ENCODE measurements around the gene CASTOR2. TPM values are rescaled to one million over a fixed set of nuclear protein-coding genes. Genes with fewer than 3 reads are reported as not detected.

Gene CASTOR2
- total RNA-seq, 1 donor from 2014 or later, result 39.3 TPM

DNA sequence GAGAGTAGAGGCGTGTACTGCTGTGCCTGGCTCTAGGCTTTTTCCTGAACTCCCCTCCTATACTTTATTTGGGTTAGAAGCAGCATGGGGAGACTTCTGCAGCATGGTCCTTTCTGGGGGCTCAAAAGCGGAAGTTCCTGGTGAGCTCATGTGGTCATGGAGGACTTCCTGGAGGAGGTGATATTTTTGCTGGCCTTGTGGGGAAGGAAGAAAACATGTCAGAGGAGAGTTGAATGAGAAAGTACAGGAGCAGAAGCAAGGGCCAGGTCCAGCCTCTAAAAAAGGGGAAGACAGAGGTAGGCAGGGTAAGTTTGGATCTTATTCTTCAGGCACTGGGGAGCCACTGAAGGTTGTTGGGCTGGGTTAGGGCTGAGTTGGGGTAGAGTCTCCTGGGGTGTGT, 45.5 kb downstream of the CASTOR2 start:
- TF ChIP-seq CTCF (conservative IDR thresholded peaks at IDR 0.05), result no peak
- H3K9me3 Mint-ChIP-seq, result no peaks in the 10 kb centered on the region
- peaks cover 2% of the 10 kb centered on the region for H3K36me3 Mint-ChIP-seq (ENCODE audit: low read depth)
- H3K4me1 Mint-ChIP-seq, result peaks cover 5% of the 10 kb centered on the region
- H3K27ac Mint-ChIP-seq (ENCODE audit: unreplicated experiment), result no peak overlapping the region
- H3K27me3 Mint-ChIP-seq (ENCODE audit: low read depth), result no peaks in the 10 kb centered on the region
- H3K4me3 Mint-ChIP-seq, result no peak overlapping the region
- DNase-seq (ENCODE audit: low read depth, low spot score), result no peak

DNA sequence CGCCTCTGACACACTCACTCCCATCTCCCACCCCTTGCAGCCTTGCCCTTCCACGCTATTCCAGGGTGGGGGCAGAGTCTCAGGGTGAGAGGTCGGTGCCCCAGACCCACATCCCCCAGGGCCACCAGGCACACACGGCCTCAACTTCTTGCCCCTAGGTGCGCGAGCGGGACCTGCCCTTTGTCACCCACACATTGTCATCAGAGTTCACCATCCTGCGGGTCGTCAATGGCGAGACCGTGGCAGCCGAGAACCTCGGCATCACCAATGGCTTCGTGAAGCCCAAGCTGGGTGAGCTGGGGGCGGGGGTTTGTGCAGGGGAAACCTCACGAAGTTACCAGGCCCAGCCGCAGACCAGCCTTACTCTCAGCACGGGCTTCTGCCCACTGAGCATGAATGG, 53.3 kb downstream of the CASTOR2 start:
- no peak for DNase-seq (ENCODE audit: low read depth, low spot score)
- Mint-ChIP-seq H3K9me3 (no peaks in the 10 kb centered on the region), H3K4me1 (no peaks in the 10 kb centered on the region), H3K27ac (ENCODE audit: unreplicated experiment) (no peak overlapping the region), H3K36me3 (ENCODE audit: low read depth) (no peaks in the 10 kb centered on the region), H3K27me3 (ENCODE audit: low read depth) (no peaks in the 10 kb centered on the region), H3K4me3 (no peak overlapping the region)
- TF ChIP-seq CTCF (conservative IDR thresholded peaks at IDR 0.05), result no peak

DNA sequence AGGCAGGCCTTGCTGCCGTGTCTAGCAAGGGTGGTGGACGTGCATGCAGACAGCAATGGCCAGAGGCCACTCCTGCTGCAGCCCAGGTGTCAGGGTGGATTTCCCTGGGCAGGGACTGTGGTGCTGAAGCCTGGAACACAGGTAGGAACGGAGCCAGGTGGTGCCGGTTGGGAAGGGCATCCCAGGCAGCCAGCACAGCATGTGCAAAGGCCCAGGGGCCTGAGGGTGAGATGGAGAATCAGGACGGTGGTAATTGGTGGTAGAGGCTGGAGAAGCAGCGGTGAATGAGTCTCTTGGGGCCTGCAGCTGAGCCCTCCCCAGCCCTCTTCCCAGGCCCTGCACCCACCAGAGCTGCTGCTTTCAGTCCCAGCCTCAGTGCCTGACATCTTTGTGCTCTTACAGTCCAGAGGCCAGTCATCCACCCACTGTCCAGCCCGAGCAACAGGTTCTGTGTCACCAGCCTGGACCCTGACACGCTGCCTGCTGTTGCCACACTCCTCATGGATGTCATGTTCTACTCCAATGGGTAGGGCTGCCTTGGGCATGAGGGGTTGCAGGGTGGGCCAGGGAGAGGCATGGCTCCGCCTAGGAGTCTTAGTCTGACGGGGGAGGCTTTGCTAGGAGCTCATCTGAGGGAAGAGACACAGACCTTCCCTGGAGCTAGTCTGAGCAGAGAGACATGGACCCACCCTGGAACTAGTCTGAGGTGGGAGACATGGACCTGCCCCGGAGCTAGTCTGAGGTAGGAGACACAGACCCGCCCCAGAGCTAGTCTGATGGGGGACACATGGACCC, 54.3 kb downstream of the CASTOR2 start:
- Mint-ChIP-seq H3K27me3 (ENCODE audit: low read depth) (no peaks in the 10 kb centered on the region), H3K4me3 (no peak overlapping the region), H3K27ac (ENCODE audit: unreplicated experiment) (peak overlapping the region; percentile 62), H3K4me1 (no peaks in the 10 kb centered on the region), H3K9me3 (no peaks in the 10 kb centered on the region), H3K36me3 (ENCODE audit: low read depth) (no peaks in the 10 kb centered on the region)
- TF ChIP-seq CTCF (conservative IDR thresholded peaks at IDR 0.05), result no peak
- no peak for DNase-seq (ENCODE audit: low read depth, low spot score)

DNA sequence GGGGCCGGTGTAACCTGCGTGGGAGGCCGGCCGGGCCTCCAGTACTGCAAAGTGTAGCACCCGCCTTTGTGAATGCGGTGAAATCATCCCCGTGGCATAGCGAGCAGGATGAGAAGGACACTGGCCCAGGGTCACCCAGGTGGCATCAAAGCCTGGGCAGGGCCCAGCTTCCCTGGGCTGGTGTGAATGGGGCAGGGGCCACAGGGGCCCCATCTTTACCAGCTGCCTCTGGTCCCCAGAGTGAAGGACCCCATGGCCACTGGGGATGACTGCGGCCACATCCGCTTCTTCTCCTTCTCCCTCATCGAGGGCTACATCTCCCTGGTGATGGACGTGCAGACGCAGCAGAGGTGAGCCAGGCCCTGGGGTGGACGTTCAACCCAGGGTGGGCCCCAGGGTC, 55.3 kb downstream of the CASTOR2 start:
- Mint-ChIP-seq H3K27ac (ENCODE audit: unreplicated experiment) (no peak overlapping the region), H3K27me3 (ENCODE audit: low read depth) (no peaks in the 10 kb centered on the region), H3K4me1 (no peaks in the 10 kb centered on the region), H3K9me3 (no peaks in the 10 kb centered on the region), H3K36me3 (ENCODE audit: low read depth) (no peaks in the 10 kb centered on the region), H3K4me3 (no peak overlapping the region)
- TF ChIP-seq CTCF (conservative IDR thresholded peaks at IDR 0.05), result no peak
- no peak for DNase-seq (ENCODE audit: low read depth, low spot score)

DNA sequence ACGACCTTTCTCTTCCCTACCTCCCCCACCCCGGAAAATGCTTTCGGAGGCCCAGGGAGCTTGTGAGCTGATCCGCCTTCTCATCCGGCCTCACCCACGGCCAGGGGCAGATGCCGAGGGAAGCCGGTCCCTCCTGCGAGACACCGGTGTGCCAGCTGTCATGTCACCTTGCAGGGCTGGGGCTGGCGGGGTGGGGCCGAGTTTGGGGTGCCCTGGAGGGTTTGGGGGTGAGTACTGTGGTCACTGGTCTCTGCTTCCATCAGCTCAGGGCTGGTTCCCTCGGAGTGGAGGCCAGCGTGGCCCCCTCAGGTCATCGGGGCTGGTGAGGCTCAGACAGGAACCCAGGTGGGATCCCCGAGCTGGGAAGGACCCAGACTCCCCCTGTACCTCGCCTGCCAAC, 60.4 kb downstream of the CASTOR2 start:
- Mint-ChIP-seq H3K4me1 (no peaks in the 10 kb centered on the region), H3K4me3 (no peak overlapping the region), H3K9me3 (no peaks in the 10 kb centered on the region), H3K27ac (ENCODE audit: unreplicated experiment) (peak overlapping the region; percentile 50), H3K36me3 (ENCODE audit: low read depth) (no peaks in the 10 kb centered on the region), H3K27me3 (ENCODE audit: low read depth) (no peaks in the 10 kb centered on the region)
- TF ChIP-seq CTCF (conservative IDR thresholded peaks at IDR 0.05), result no peak
- no peak for DNase-seq (ENCODE audit: low read depth, low spot score)

All from neural crest cell (in vitro differentiated cells).